Stimulated activated CD8-positive, alpha-beta memory T cell treated with anti-CD3 and anti-CD28 coated beads, Interleukin-2, amount 100 ng/mL, for 1 hour (primary cell): ENCODE measurements around the gene SESN3.
"Not testable (repeated sequence)": the region's sequence is repeated elsewhere in the genome, so short reads cannot be mapped to it uniquely, and the experiment has no call there.

Source experiments
- DNase-seq, 2 donors: peaks; one replicate each; pipeline ENCODE4 v3.0.0-alpha.2; 2020; ENCODE audit warnings: low read depth in 2 of 2

SESN3 gene

DNA sequence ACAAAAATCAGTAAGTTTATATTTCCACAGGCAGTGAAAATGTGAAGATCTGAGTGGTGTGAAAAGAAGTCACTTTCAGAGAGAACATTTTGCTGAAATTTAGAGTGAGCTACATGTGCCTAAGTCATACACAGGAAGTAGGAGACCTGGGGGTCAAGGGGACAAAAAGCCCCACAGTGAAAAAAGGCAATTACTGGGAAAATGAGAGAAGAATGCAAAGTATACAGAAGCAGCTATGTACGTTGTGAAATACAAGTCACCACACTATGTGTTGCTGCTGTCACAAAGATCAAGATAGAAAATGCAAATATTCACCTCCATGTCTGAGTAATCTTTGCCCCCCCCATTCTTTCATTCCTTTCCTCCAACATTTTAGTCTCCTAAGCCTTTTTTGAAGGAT lies 21.6 kb upstream of the SESN3 start:
- DNase-seq, result no peak

DNA sequence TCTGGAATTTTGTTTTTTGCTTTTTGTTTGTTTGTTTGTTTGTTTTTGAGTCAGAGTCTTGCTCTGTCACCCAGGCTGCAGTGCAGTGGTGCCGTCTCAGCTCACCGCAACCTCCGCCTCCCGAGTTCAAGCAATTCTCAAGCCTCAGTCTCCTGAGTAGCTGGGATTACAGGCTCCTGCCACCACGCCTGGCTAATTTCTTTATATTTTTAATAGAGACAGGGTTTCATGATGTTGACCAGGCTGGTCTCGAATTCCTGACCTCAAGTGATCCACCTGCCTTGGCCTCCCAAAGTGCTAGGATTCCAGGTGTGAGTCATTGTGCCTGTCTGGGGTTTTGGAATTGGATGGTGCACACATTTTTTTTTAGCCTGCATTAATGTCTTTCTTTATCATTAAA lies 20.9 kb upstream of the SESN3 start:
- DNase-seq, result not testable (repeated sequence)

DNA sequence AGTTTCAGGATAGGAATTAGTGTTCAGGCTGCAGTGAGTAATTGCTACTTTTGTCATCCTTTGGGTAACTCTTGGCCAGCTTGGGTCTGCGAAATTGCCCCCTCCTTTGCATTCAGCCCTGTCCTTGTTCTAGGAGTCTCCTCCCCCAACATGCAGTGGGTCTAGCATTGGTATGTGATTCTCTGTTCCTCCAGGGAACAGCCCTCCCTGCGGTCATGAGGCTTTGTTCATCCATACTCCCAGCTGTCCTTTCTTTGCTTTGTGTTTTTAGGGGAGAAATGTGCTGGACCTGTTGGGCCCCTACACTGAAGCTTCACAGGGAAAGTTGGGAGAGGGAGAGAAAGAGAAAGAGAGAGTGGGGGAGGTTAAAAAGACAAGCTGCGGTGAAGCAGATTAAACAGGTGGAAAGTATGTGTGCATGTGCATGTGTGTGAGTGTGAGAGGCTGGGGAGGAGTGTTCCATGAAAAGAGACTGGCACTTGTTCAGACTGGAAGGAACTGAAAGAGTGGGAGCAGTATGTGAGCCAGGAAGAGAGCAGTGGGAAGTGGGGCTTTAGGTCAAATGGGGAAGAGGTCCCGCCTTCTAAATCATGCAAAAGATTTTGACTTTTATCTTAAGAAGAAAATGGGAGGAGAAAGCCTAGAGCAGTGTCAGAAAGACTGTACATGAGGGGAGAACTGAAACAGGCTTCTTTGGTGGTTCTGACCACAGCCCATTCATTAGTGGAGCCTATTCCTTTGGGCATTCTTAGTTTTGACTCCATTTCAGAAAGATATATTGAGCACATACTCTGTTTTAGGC lies 17.9 kb upstream of the SESN3 start:
- no peak for DNase-seq

DNA sequence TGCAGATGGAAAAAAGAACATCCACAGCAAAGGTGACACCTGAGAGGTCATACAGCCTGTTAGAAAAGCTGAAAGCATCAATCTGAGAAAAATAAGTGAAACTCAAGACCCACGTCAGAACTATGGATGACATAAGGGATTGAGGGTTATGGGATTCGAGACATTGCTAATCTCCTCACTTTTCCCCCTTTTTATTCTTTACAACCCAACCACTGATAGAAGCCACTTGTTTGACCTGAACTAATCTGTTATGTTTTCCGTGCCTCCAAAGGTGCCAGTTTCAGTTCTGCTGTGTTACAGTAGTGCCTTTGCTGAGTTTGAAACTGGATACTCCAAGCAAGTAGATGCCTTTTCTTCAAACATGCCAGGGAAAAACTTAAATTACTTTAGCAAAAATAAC lies 16.9 kb upstream of the SESN3 start:
- DNase-seq, result no peak

DNA sequence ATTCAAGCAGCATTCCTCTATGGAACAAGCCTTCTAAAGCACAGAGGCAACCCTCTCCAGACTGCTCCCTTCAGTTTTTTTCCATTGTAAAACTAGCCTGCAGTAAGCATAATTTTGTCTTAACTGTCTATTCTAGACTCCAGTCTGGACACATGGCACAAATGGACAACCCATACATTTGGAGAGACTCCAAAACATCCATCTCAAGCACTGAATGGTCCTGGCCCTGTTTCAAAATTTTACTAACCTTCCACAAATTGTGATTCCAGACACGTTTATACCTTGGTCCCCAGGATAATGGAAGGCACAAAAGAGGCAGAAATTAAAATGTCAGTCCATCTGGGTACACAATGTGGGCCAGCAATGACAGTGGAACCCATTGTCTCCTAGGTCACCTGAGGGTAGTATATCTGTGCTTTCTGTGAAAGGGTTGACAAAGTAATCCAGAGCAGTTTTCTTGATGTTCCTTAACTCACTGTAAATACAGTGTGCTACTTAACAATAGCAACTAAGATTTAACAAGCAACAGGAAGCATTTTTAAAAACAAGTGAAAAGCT lies 16.2 kb upstream of the SESN3 start:
- DNase-seq, result no peak

DNA sequence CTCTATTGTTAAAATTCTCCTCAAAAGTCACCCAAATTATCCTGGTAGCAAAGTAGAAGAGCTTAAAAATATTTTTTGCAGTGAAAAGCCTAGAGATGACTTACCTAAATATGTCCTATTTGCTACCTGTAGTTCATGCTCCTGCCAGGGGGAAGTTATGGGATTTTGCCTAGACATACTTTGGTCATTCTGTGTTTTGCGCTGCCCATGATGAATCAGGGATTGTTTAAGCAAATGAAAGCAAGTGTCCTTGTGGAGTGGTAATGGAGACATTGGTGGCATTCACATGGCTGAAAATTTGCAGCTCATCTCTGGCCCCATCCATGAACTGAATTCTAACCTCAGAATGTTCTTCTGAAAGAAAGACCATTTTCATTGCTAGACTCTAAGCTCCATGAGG lies 14.6 kb upstream of the SESN3 start:
- no peak for DNase-seq

DNA sequence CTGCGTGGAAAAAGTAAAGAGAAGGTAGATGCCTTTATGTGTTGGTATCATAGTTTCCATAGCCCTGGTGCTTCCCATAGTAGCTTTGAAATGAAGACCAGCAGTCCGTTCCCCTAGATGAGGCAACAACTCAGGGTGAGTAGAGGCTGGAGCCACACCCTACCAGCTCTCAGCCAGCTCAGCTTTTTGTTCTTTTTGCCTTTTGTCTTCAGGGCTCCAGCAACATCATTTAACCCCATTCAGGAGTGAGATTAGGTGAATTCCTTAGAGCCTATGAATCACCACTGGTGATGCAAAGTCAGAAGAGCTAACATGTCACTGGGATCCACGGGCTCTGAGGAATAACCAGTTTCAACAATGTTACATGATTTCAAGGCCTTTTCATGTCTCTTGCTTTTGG lies 14.0 kb upstream of the SESN3 start:
- no peak for DNase-seq

DNA sequence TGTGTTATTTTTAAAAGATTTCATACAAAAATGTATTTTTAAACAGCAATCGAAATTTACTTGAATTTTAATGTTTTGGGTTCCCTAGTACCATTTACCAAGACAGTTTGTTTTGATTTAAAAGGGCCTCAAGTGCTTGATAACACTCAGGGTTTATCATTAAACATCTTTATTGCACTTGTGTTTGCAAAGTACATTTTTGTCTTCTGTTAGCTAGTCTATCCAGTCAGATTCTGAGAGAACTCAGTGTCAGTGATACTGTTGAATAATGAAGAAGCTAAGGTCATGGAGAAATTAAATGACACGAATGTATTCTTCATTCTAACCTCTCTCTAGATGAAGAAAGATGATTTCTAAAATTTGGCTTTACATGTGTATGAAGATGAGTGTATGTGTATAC lies 12.7 kb upstream of the SESN3 start:
- DNase-seq, result no peak

DNA sequence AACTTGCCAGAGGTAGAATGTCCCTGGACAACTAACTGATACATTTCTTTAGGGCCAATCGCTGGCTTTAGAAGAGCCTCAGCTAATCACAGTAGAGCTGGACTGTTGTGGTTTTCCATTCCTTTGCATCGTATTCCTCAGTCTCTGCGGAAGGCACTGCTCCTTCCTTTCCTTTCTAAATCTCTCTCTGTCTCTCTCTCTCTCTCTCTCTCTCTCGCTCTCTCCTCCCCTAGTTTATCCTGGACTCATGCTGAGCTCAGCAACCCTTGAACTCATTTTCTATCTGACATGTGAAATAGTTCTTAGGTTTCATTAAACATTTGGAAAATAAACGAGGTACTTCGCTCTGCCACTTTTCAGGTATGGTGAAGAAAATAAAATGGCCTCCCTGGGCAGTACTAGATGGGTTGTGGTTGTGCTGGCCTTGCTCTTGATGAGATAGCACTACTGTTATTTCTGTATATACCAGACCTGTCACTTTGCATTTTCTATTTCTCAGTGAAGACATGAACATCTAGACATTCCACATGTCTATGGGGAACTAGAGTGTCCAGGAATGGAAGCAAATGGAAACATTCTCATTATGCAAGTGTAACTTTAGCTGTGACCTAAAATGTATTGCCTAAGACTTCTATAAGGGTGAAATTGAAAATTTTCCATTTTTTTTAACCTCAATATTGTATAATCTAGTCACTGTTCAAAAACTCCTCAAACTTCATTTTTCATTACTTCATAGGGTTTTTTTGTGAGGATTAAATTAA lies 12.0 kb upstream of the SESN3 start:
- no peak for DNase-seq

DNA sequence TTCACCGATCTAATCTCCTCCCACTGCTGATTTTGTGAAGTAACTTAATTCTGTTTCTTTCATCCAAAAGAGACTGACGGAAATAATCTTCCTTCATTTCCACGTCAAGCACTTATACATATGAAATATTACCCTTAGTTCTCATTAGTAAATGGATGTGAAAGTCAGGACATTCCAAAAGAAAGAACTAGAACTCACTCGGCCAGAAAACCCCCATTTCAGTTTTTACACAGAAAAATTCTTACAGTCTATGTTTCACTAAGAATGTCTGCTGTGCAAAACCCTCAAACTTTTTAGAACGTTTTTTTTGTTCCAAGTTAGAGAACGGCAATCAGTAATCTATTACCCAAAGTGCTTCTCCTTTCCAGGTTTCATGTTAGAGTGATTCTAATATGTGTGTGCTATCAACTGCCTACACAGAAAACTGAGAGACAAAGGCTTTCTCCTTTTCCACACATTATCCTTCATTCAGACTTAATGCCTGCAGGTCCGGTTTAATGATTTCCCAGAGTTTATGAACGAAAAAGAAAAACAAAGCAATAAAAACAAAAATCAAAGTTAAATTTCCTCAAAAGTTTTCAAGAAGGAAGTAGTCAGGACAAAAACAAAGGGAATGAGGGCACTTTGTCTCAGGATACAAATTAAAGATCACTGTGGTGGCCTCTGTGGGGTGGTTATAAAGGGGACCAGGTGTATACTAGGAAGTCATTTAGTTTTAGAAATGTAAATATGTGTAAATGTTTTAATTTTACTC lies 11.3 kb upstream of the SESN3 start:
- no peak for DNase-seq

DNA sequence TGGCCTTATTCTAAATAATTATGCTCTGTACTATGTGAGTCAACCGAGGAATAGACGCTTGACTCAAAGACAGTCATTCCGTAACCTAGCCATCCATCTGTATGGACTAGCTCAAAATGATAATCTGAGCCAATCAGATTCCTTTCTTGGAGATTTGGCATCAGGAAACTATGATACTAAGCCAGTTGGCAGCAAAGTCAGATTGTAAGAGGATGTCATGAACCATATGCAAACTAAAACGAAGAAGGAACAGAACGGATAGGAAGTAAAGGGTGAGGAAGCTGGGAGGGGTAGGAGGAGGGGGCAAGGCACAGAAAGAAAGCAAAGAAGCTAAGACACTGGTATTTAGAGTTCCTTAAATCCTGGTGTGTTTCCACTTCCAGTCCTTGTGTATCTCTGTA lies 10.7 kb upstream of the SESN3 start:
- no peak for DNase-seq

DNA sequence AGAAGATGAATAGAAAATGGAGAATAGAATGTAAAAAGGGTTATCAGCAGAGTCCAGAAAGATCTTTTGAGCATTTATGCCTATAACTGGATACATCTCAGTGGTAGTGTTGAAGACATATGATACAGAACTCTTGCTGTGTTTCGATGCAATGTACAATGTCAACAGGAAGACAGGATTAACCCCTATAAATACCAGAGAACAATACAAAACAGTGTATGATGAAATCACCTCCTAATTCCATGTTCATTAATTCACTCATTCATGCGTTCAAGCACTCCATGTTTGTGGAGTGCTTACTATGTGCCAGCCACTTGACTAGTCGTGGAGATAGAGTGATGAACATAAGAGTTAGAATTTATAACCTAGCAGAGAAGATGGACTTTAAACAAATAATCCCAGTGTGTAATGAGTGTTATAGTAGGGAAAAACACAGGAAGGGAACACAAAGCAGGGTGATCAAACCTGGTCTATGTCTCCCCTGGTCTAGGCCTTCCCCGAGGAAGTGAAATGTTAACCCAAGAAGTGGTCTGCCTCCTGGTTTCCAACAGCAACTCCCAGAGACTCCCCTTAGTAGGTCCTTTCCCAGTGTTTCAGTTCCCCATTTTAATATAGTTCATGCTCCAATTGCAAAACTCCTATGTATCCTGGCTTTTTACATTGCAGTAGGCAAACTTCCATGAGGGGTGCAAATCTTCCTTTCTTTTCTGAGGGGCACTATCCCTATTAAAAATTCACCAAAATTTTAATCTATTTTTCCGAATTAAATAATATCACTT lies 9.1 kb upstream of the SESN3 start:
- no peak for DNase-seq

DNA sequence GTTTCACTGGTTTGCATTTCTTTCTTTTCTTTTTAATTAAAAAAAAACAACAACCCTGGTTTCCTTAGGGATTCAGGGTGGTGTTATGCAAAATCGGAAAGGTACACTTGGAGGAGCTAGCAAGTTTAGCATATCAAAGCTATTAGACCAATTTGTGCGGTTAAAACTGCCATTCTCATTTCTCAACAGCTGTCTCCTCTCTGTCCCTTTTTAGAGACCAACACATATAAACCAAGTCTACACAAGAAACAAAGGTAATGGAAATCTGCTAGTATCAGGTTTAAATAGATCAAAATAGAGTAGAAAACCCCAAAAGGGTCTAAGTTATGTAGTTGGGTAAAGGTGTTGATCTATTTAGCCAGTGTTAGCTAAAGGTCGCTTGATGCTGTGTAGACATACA lies 1.7 kb upstream of the SESN3 start:
- no peak for DNase-seq

DNA sequence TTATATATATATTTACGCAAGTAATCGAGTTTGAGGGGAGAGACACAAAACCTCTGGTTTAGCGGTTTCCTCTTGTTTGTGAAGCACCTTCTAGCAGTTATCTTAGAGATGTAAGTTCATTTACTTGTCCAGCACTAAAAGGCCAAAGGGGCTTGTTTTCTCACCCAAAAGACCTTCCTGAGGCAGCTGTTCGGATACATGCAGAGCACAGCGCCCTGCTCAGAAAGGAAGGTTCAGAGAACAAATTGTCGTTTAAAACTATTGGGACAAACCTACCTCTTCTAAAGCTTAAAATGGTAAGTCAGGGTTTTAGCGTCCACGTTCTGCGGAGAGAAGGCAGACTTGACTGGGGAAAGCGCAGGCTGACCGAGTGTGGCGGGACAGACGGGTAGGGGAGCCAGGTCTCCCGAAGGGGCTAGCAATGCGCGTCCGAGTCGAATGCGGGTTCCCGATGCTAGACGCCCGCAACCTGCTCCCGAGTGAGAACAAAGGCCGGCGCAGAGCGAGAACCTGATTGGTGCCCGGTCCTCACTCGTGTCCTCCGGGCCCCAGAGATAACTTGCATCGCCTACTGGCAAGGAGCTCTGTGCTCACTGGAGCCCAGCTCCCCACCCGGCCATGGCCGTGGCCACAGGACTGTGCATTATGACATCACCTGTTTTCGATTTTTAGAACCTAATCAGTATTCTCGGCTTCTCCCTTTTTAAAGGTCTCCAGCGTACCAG lies 1.0 kb upstream of the SESN3 start:
- peak; percentile 31 to 40 for DNase-seq

DNA sequence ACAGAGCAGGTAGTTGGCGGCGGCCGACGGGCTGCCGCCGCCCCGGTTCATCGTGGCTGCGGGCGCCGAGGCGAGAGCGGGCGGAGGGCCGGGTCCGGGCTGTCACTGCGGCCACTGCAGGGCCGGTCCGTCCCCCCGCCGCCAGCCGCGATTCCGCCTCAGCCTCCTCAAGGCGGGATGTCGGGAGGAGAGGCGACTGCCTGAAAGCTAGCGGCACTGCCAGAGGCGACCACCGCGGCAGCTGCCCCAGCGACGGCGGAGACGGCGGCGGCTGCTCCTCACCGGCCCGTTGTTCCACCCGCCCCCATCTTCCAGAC lies 234 bp downstream of the SESN3 start:
- DNase-seq, result no peak

DNA sequence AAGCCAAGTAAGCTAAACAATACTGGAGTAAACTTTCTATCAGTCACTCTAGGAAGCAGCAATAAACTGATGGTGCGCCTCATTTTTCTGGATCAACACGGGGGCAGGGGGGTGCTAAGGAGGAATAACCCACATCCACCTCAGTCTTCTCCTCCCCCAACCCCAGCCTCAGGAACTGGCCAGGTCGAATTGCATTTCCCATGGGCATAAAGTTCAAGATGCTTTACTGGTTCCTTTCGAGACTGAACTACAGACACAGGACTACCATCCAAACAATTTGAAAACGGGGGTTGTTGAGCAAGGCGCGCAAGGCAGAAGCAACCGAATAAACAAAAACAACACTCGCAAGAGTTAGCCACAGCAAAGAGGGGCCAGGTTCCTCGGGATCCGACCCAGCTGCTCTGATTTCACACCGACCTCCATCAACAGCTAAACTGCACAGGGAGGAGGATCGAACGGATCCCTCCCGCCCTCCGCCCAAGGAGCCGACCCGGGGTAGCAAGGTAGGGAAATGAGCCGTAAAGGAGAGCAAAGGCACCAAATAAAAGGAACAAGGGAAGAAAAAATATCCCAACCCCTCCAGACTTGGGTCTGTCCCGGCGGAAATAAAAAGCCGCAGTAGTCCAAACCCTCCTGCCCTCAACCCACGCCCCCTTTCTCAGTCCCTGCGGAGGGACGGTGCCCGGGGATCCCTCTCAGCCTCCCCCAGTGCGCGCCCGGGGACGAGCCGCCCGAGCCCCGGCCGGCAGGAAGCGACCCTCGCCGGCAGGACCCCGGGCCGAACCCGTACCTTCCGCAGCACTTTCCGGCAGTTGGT lies 801 bp downstream of the SESN3 start:
- DNase-seq, result no peak

DNA sequence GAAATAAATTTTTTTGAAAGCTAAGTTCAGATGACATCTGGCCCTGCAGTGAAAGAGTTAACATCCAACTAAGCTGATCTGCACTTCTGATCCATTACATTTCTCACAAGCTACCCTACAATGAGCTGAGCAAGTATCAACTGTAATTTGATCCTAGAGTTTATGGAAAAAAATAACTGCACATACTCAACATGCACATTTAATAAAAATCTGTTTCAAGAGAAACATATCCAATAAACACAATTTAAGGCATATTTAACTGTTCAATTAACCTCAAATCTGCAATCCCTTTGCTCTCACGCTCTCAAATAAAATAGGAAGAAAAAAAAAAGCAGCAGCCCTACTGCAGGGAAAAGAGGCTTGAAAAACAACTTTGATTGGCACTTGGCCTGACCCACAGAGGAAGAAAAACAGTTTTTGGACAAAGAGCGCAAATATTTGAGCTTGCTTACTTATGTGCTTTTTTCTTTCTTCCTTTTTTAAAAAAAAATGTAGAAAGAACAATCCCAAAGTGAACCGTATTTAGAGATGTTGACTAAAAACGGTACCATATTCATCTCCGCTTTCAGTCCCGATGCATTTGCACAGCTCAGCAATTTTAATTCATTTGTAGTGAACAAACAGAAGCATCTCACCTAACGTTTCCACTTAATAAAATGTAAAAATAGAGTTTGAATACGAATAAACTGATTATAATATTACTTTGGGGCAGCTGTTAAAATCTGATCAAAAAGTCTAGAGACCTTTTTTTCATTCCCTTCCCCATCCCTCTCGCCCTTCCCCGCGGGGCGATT lies 1.6 kb downstream of the SESN3 start:
- no peak for DNase-seq

DNA sequence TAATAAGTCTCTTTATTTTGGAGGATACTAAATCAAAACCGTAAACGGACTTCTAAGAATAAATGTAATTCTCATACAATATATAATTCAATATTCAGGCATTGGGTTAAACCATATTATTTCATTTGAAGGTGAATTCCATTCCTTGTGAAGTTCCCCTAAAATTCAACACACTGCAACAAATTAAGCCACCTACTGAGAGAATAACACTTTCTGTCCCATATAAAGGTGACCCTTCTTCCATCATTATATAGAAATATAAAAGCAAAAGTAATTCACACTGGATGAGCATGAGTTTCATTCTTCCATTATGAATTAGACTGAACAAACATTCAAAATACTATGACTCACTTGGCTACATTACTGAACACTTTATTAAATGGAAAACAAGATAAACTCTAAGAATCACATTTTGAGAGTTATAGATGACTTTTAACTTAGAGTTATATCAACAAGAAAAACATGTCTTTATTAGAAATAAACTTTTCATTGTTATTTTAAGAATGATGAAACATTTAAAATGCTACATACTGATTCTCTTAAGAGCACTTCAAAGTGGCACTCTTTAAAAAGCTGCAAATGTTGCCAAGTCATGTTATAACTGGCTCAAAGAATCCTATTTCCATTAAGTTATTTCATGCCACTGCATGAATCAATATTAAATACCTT lies 2.8 kb downstream of the SESN3 start:
- no peak for DNase-seq

DNA sequence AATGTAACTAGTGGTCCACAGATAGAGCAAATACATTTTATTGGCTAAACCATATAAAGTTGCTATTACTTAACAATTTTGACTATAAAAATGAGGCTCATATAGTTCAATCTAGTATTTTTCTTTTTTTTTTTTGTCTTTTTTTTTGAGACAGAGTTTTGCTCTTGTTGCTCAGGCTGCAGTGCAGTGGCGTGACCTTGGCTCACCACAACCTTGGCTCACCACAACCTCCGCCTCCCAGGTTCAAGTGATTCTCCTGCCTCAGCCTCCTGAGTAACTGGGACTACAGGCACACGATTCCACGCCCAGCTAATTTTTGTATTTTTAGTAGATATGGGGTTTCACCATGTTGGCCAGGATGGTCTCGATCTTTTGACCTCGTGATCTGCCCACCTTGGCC lies 3.9 kb downstream of the SESN3 start:
- DNase-seq, result not testable (repeated sequence)
